Esophagus muscularis mucosa (tissue), 4 donors: ENCODE results near the gene GALNT18. TPM values are rescaled to one million over a fixed set of nuclear protein-coding genes. Genes with fewer than 3 reads are reported as not detected.

Experiments
- DNase-seq: peaks from one replicate; pipeline ENCODE4 v3.0.0-alpha.2; 2017; ENCODE audit errors: extremely low spot score
- H3K27ac ChIP-seq, 4 donors: fragments of 200-600 bp; sonication (generic); replicated peaks in 1 of 4; 1 replicate in 3 of 4; 2 replicates in 1 of 4; pipeline ENCODE4 v1.5.1; 2016 to 2019; ENCODE audit warnings: mild to moderate bottlenecking in 1 of 4
- H3K27me3 ChIP-seq, 4 donors: fragments of 200-600 bp; sonication (generic); one replicate each; pipeline versions ENCODE4 v1.5.1 to v1.6.0; 2016 to 2019
- H3K36me3 ChIP-seq, 4 donors: fragments of 200-600 bp; sonication (generic); one replicate each; pipeline ENCODE4 v1.5.1; 2016 to 2019
- H3K4me1 ChIP-seq, 4 donors: fragments of 200-600 bp; sonication (generic); one replicate each; pipeline ENCODE4 v1.5.1; 2016 to 2019
- H3K4me3 ChIP-seq, 4 donors: fragments of 200-600 bp; sonication (generic); 1 replicate in 2 of 4; 2 replicates in 2 of 4; pipeline ENCODE4 v1.5.1; 2016 to 2019; ENCODE audit warnings: mild to moderate bottlenecking in 4 of 4, moderate library complexity in 1 of 4
- H3K9me3 ChIP-seq, 4 donors: fragments of 200-600 bp; sonication (generic); 1 replicate in 3 of 4; 2 replicates in 1 of 4; pipeline ENCODE4 v1.5.1; 2016 to 2019
- EP300 ChIP-seq: sonication (generic); formaldehyde crosslinking; IDR thresholded peaks from one replicate; pipeline ENCODE4 v1.6.1; 2017; ENCODE audit warnings: antibody characterized with exemption
- POLR2A ChIP-seq: fragments of 450-650 bp; IDR thresholded peaks from one replicate; pipeline ENCODE4 v1.6.1; 2017; ENCODE audit warnings: antibody characterized with exemption, moderate library complexity, mild to moderate bottlenecking, low read depth
- POLR2AphosphoS5 ChIP-seq, 2 donors: sonication (generic); formaldehyde crosslinking; IDR thresholded peaks; one replicate each; pipeline ENCODE4 v1.6.1; 2017; ENCODE audit warnings: antibody characterized with exemption in 2 of 2
- WGBS: methylation state at CpG from one replicate; pipeline ENCODE4 v1.1.5; 2018; 5-methylcytosine and 5-hydroxymethylcytosine counted together
- intact Hi-C: fragments of 100-400 bp; cut with DNase I; formaldehyde crosslinking; loops from one replicate; pipeline ENCODE4 v1.15.1; 2023
- total RNA-seq, 4 donors: library from RNA; depleted of rRNA; stranded (reverse); fragments of >200 nt; gene quantifications; one replicate each; pipeline versions ENCODE4 v1.1.0 to v1.2.1, GENCODE V29; 2016
- TF ChIP-seq, protein P1 (sequence below), 3 experiments: fragments of 200-600 bp in 2 of 3; fragments of 450-650 bp in 1 of 3; sonication (generic) in 2 of 3; IDR thresholded peaks; one replicate each; pipeline ENCODE4 v1.5.1; 2017 to 2019; ENCODE audit warnings: antibody characterized with exemption in 3 of 3, mild to moderate bottlenecking in 2 of 3, moderate library complexity in 1 of 3

The GALNT18 gene
- total RNA-seq, 4 donors from 2014 or later = 29.1 to 67.0 (median 49.3) TPM

DNA sequence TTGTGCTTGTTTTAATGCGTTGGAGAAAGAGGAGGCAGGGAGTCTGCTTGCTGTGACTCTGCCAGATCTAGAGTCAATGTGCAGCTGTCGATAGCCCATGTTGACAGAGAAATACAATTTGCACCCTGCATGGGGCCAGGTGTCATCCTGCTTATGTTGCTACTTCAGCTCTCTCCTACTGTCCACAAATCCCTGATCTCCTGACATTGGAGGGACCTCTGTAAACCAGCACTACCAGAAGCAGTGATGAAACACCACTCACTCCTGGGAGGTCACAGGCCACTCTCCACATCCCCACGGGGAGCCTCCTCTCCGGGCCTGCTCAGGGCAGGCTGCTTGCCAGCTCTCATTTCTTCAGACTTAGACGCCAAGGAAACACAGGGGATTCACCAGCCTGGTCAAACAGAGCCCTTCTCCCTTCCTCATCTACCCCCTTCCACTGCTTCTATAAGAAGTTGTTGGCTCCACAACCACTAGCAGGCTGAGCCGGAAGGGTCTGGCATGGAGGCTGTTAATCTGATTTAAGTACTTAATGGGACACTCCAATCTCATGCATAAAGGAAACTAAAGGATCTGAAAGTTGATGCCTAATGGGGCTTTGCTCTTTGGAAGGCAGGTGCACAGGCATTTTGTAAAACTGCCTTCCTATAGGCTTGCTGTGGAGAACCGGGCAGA is 238.8 kb downstream of the GALNT18 start:
- no peak for DNase-seq
- no peaks in the 10 kb centered on the region for H3K9me3 ChIP-seq
- no peak for TF ChIP-seq EP300
- TF ChIP-seq POLR2AphosphoS5 (IDR thresholded peaks at IDR 0.05) = no peak
- TF ChIP-seq, protein P1, sequence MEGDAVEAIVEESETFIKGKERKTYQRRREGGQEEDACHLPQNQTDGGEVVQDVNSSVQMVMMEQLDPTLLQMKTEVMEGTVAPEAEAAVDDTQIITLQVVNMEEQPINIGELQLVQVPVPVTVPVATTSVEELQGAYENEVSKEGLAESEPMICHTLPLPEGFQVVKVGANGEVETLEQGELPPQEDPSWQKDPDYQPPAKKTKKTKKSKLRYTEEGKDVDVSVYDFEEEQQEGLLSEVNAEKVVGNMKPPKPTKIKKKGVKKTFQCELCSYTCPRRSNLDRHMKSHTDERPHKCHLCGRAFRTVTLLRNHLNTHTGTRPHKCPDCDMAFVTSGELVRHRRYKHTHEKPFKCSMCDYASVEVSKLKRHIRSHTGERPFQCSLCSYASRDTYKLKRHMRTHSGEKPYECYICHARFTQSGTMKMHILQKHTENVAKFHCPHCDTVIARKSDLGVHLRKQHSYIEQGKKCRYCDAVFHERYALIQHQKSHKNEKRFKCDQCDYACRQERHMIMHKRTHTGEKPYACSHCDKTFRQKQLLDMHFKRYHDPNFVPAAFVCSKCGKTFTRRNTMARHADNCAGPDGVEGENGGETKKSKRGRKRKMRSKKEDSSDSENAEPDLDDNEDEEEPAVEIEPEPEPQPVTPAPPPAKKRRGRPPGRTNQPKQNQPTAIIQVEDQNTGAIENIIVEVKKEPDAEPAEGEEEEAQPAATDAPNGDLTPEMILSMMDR (IDR thresholded peaks at IDR 0.05) = no peak
- TF ChIP-seq POLR2A = no peak
- intact Hi-C loops = no loop called here
- peaks cover 0 to 8% (median 0%) of the 10 kb centered on the region in 4 donors for H3K4me1 ChIP-seq
- H3K4me3 ChIP-seq = no peak overlapping the region
- peaks cover 0 to 10% (median 3%) of the 10 kb centered on the region in 4 donors for H3K36me3 ChIP-seq
- no peak overlapping the region for H3K27ac ChIP-seq
- WGBS = 72% methylated on average over 7 of the region's 7 CpGs
- H3K27me3 ChIP-seq = no peaks in the 10 kb centered on the region

DNA sequence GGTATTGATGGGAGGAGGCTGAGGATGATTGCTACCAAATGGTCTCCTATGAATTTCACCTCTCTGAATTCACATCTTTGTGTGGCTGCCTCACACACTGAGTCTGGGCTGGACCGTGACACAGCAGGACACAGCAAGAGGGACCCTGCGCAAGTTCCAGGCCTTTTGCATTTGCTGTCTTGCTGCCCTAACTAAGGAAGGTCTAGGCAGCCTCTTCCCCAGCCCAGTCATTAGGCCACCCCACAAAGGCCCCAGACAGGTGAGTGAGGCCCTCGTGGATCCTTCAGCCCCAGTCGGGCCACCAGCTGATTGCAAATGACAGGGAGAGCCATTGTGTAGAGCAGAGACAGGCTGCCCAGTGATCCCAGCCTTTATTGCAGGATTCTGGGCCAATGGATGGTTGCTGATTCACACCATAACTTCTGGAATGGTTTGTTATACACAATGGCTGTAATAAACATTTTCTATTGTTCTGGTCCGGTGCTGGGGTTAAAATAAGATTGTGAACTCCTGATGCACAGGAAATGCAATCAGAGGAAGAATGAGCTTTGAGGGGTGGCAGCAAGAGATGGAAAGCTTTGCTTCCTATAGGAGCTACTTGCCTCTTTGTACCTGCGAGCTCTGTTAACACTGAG is 240.2 kb downstream of the GALNT18 start:
- Histone ChIP-seq H3K4me3 (no peak overlapping the region), H3K9me3 (no peaks in the 10 kb centered on the region), H3K4me1 (peaks cover 0 to 8% (median 0%) of the 10 kb centered on the region in 4 donors), H3K27me3 (no peaks in the 10 kb centered on the region), H3K27ac (no peak overlapping the region), H3K36me3 (peaks cover 0 to 22% (median 12%) of the 10 kb centered on the region in 4 donors)
- no peak for DNase-seq
- WGBS = 91% methylated on average over 6 of the region's 6 CpGs
- intact Hi-C loops = no loop called here
- no peak for TF ChIP-seq POLR2AphosphoS5 (IDR thresholded peaks at IDR 0.05)
- TF ChIP-seq, protein P1 (IDR thresholded peaks at IDR 0.05) = no peak
- no peak for TF ChIP-seq POLR2A
- no peak for TF ChIP-seq EP300

DNA sequence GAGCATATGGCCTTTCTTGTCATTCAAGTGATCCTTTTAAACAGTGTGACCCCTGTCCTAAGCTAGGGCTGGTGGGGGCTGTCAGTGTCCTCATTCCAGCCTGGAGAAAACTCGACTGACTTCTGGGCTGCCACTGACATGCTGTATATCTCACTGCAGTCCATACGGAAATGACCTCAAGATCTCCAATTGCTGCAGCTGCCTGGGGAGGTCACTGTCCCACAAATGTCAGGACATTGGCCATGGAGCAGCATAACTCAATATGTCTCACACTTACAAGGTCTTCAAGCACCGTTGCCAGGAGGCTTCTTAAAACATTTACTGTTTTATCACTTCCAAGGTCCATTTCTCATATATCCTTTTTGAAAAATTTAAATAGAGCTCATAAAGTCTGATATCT is 240.9 kb downstream of the GALNT18 start:
- no peak for TF ChIP-seq POLR2AphosphoS5 (IDR thresholded peaks at IDR 0.05)
- TF ChIP-seq, protein P1 (IDR thresholded peaks at IDR 0.05) = no peak
- no peak for TF ChIP-seq EP300
- TF ChIP-seq POLR2A = no peak
- H3K27ac ChIP-seq = no peak overlapping the region
- no peaks in the 10 kb centered on the region for H3K27me3 ChIP-seq
- no peak for DNase-seq
- WGBS = 67% methylated on average over 3 of the region's 3 CpGs
- H3K9me3 ChIP-seq = no peaks in the 10 kb centered on the region
- H3K36me3 ChIP-seq = peaks cover 0 to 29% (median 17%) of the 10 kb centered on the region in 4 donors
- H3K4me3 ChIP-seq = no peak overlapping the region
- peaks cover 0 to 8% (median 0%) of the 10 kb centered on the region in 4 donors for H3K4me1 ChIP-seq
- intact Hi-C loops = no loop called here

DNA sequence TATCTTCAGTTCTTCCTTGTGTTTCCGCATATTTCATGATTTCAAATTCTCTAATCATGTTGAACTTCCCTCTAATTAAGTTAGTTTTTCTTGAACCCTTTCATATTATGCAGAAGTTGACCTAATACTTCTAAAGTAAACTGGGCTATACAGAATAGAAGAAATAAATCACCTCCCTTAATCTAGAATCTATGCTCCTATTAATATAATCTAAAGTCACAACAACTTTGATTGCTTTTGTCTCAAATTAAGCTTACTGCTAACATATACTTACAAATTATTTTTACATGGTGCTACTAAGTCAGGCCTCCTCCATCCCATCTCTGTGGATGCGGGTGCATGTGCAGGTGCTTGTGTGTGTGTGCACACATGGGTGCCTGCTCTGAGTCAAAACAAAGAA is 241.5 kb downstream of the GALNT18 start:
- intact Hi-C loops = no loop called here

More for the DNA sequence above, 241.5 kb downstream of the GALNT18 start:
- 98% methylated on average over 2 of the region's 2 CpGs for WGBS
- Histone ChIP-seq H3K9me3 (no peaks in the 10 kb centered on the region), H3K4me1 (peaks cover 0 to 8% (median 0%) of the 10 kb centered on the region in 4 donors), H3K36me3 (peaks cover 0 to 35% (median 20%) of the 10 kb centered on the region in 4 donors), H3K27me3 (no peaks in the 10 kb centered on the region), H3K4me3 (no peak overlapping the region), H3K27ac (no peak overlapping the region)
- no peak for DNase-seq
- TF ChIP-seq POLR2A = no peak
- no peak for TF ChIP-seq EP300
- no peak for TF ChIP-seq POLR2AphosphoS5 (IDR thresholded peaks at IDR 0.05)
- TF ChIP-seq, protein P1 (IDR thresholded peaks at IDR 0.05) = no peak
